CD4-positive, CD25-positive, alpha-beta regulatory T cell (primary cell): ENCODE data around the gene C1orf159. TPM values are rescaled to one million over a fixed set of nuclear protein-coding genes. Genes with fewer than 3 reads are reported as not detected.
A peak's percentile ranks its signal among the peaks of the same experiment; 100 is the strongest.

Experiments used
- ATAC-seq, 2 donors: fragments of 150-1000 bp; cut with Tn5 transposase; one replicate each; pipeline ENCODE4 v1.10.0; 2021; ENCODE audit warnings: low read depth in 2 of 2, moderate number of reproducible peaks in 2 of 2, moderate library complexity in 1 of 2
- DNase-seq, 3 donors: peaks; one replicate each; pipeline versions ENCODE4 v3.0.0 to v3.0.0-alpha.2; 2012 to 2022; ENCODE audit warnings: mixed read lengths in 1 of 3
- H3K27ac ChIP-seq: one replicate; pipeline ENCODE4 v1.7.0; 2013; ENCODE audit warnings: mild to moderate bottlenecking, low read length; ENCODE audit not compliant: insufficient read depth, poor library complexity, severe bottlenecking
- H3K27me3 ChIP-seq: one replicate; pipeline ENCODE4 v1.7.0; 2013; ENCODE audit warnings: low read length; ENCODE audit not compliant: control insufficient read depth, insufficient read depth
- H3K36me3 ChIP-seq: one replicate; pipeline ENCODE4 v1.7.0; 2013; ENCODE audit warnings: mild to moderate bottlenecking, low read length, moderate library complexity; ENCODE audit not compliant: control insufficient read depth, insufficient read depth
- H3K4me1 ChIP-seq: 2 replicates; pipeline ENCODE4 v1.7.0; 2013; ENCODE audit warnings: mild to moderate bottlenecking, low read length; ENCODE audit not compliant: insufficient read depth, control insufficient read depth, poor library complexity, severe bottlenecking
- H3K4me3 ChIP-seq: one replicate; pipeline ENCODE4 v1.7.0; 2013; ENCODE audit warnings: low read depth, mild to moderate bottlenecking, low read length, moderate library complexity
- H3K9me3 ChIP-seq, 2 experiments: 1 replicate in 1 of 2; 2 replicates in 1 of 2; pipeline ENCODE4 v1.7.0; 2013; ENCODE audit warnings: low read length in 2 of 2, mild to moderate bottlenecking in 1 of 2, moderate library complexity in 1 of 2; ENCODE audit not compliant: control insufficient read depth in 2 of 2
- H3K27ac Mint-ChIP-seq, 3 donors: one replicate each; pipeline ENCODE4 v1.8.0; 2020 to 2022; ENCODE audit warnings: mild to moderate bottlenecking in 3 of 3, mixed read lengths in 3 of 3, moderate library complexity in 2 of 3
- H3K27me3 Mint-ChIP-seq: one replicate; pipeline ENCODE4 v1.8.0; 2022; ENCODE audit warnings: mild to moderate bottlenecking, mixed read lengths
- H3K36me3 Mint-ChIP-seq: one replicate; pipeline ENCODE4 v1.8.0; 2020; ENCODE audit warnings: mixed read lengths
- H3K4me1 Mint-ChIP-seq, 4 donors: one replicate each; pipeline ENCODE4 v1.8.0; 2020 to 2022; ENCODE audit warnings: mixed read lengths in 4 of 4, mild to moderate bottlenecking in 1 of 4
- H3K4me3 Mint-ChIP-seq, 4 donors: one replicate each; pipeline ENCODE4 v1.8.0; 2020 to 2022; ENCODE audit warnings: mild to moderate bottlenecking in 4 of 4, mixed read lengths in 4 of 4, moderate library complexity in 3 of 4
- H3K9me3 Mint-ChIP-seq, 7 donors: one replicate each; pipeline ENCODE4 v1.8.0; 2020 to 2022; ENCODE audit warnings: mixed read lengths in 7 of 7, mild to moderate bottlenecking in 3 of 7, moderate library complexity in 2 of 7
- polyA plus RNA-seq, 4 donors: library from polyadenylated mRNA; unstranded; fragments of 300-500 nt; fragmentation: Illumina TruSeq; gene quantifications; one replicate each; pipeline ENCODE4 v1.2.3, GENCODE V29; 2021
- total RNA-seq: library from RNA; stranded (reverse); gene quantifications from one replicate; pipeline ENCODE4 v1.2.3, GENCODE V29; 2022

C1orf159 gene
- total and polyA plus RNA-seq, 5 donors from 2014 or later: 3.0 to 20.0 (median 4.9) TPM

- Mint-ChIP-seq H3K36me3 (peaks cover 9% of the 10 kb centered on the region), H3K4me3 (peak overlapping the region in 3 of 4 donors; percentile 64 to 70 (median 68)), H3K4me1 (peaks cover 0 to 23% (median 11%) of the 10 kb centered on the region in 4 donors), H3K27ac (no peak overlapping the region), H3K9me3 (peaks cover 0 to 5% (median 0%) of the 10 kb centered on the region in 7 donors), H3K27me3 (peaks cover 4% of the 10 kb centered on the region)
- Histone ChIP-seq H3K36me3 (no peaks in the 10 kb centered on the region), H3K4me3 (no peak overlapping the region), H3K9me3 (peaks cover 2 to 6% of the 10 kb centered on the region in 2 experiments), H3K4me1 (peaks cover 24% of the 10 kb centered on the region), H3K27ac (no peak overlapping the region), H3K27me3 (no peaks in the 10 kb centered on the region)
- ATAC-seq (no peak), DNase-seq (no peak)
Observed at GRCh38 chr1:1117469-1117831, 1.6 kb upstream of the C1orf159 start.

- H3K9me3 Mint-ChIP-seq: peaks cover 0 to 5% (median 1%) of the 10 kb centered on the region in 7 donors
- peak overlapping the region in 1 of 3 donors; percentile 14 for H3K27ac Mint-ChIP-seq
- H3K36me3 Mint-ChIP-seq: peaks cover 12% of the 10 kb centered on the region
- ATAC-seq (no peak), DNase-seq (peak; percentile 35 to 39 (median 35))
- H3K27me3 ChIP-seq: no peaks in the 10 kb centered on the region
- H3K4me3 ChIP-seq: no peak overlapping the region
- H3K4me3 Mint-ChIP-seq: peak overlapping the region; percentile 56 to 70 (median 64)
- peaks cover 18% of the 10 kb centered on the region for H3K4me1 ChIP-seq
- peaks cover 2 to 6% of the 10 kb centered on the region in 2 experiments for H3K9me3 ChIP-seq
- no peaks in the 10 kb centered on the region for H3K36me3 ChIP-seq
- H3K27ac ChIP-seq: peak overlapping the region; percentile 33
- H3K4me1 Mint-ChIP-seq: peaks cover 0 to 27% (median 11%) of the 10 kb centered on the region in 4 donors
- H3K27me3 Mint-ChIP-seq: peaks cover 4% of the 10 kb centered on the region
Observed at GRCh38 chr1:1116701-1117468, 996 bp upstream of the C1orf159 start.

GRCh38 chr1:1115136-1115785 is 628 bp downstream of the C1orf159 start:
- peaks cover 0 to 27% (median 11%) of the 10 kb centered on the region in 4 donors for H3K4me1 Mint-ChIP-seq
- no peaks in the 10 kb centered on the region for H3K36me3 ChIP-seq
- ATAC-seq: no peak
- H3K4me1 ChIP-seq: peaks cover 16% of the 10 kb centered on the region
- H3K27me3 ChIP-seq: no peaks in the 10 kb centered on the region
- peaks cover 0 to 5% (median 1%) of the 10 kb centered on the region in 7 donors for H3K9me3 Mint-ChIP-seq
- peak overlapping the region in 2 of 3 donors; percentile 20 to 86 for H3K27ac Mint-ChIP-seq
- peak overlapping the region; percentile 83 to 90 (median 88) for H3K4me3 Mint-ChIP-seq
- H3K4me3 ChIP-seq: no peak overlapping the region
- H3K9me3 ChIP-seq: peaks cover 2 to 6% of the 10 kb centered on the region in 2 experiments
- H3K27me3 Mint-ChIP-seq: no peaks in the 10 kb centered on the region
- peak overlapping the region; percentile 70 for H3K27ac ChIP-seq
- peaks cover 12% of the 10 kb centered on the region for H3K36me3 Mint-ChIP-seq
- DNase-seq: no peak

DNA sequence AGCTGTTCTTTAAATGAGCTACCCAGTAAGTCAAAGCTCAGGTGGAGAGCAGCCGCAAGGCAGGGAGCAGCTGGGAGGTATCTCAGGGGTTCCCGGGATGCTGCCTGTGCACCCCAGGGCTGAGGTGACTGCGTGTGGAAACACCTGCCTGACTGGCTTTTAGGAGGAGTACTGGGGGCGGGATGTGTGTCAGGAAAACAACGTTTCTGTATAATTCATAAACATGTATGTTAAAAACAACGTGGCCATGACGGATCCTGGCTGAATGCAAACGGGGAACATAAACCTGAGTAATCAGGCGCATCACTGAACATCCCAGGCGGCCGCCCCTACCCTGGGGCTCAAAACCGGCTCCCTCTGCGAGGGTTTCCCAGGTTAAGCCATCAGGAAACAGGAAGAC is 1.5 kb downstream of the C1orf159 start:
- H3K4me3 ChIP-seq: no peak overlapping the region
- H3K4me1 ChIP-seq: peaks cover 16% of the 10 kb centered on the region
- peak overlapping the region; percentile 83 to 90 (median 88) for H3K4me3 Mint-ChIP-seq
- peaks cover 0 to 29% (median 11%) of the 10 kb centered on the region in 4 donors for H3K4me1 Mint-ChIP-seq
- peaks cover 2 to 6% of the 10 kb centered on the region in 2 experiments for H3K9me3 ChIP-seq
- no peak for ATAC-seq
- no peaks in the 10 kb centered on the region for H3K27me3 Mint-ChIP-seq
- peaks cover 12% of the 10 kb centered on the region for H3K36me3 Mint-ChIP-seq
- DNase-seq: no peak
- peaks cover 0 to 5% (median 1%) of the 10 kb centered on the region in 7 donors for H3K9me3 Mint-ChIP-seq
- H3K36me3 ChIP-seq: no peaks in the 10 kb centered on the region
- no peak overlapping the region for H3K27ac ChIP-seq
- no peak overlapping the region for H3K27ac Mint-ChIP-seq
- H3K27me3 ChIP-seq: no peaks in the 10 kb centered on the region

GRCh38 chr1:1112237-1112985 is 3.5 kb downstream of the C1orf159 start:
- H3K27ac Mint-ChIP-seq: peak overlapping the region in 1 of 3 donors; percentile 95
- H3K9me3 ChIP-seq: peaks cover 2 to 6% of the 10 kb centered on the region in 2 experiments
- DNase-seq: no peak
- no peaks in the 10 kb centered on the region for H3K36me3 ChIP-seq
- no peaks in the 10 kb centered on the region for H3K27me3 ChIP-seq
- no peak overlapping the region for H3K4me3 ChIP-seq
- H3K36me3 Mint-ChIP-seq: peaks cover 12% of the 10 kb centered on the region
- H3K27ac ChIP-seq: no peak overlapping the region
- H3K4me3 Mint-ChIP-seq: peak overlapping the region in 2 of 4 donors; percentile 38 to 47
- H3K27me3 Mint-ChIP-seq: no peaks in the 10 kb centered on the region
- no peak for ATAC-seq
- peaks cover 0 to 33% (median 13%) of the 10 kb centered on the region in 4 donors for H3K4me1 Mint-ChIP-seq
- H3K9me3 Mint-ChIP-seq: peaks cover 0 to 5% (median 1%) of the 10 kb centered on the region in 7 donors
- peaks cover 16% of the 10 kb centered on the region for H3K4me1 ChIP-seq

GRCh38 chr1:1111516-1112236 is 4.2 kb downstream of the C1orf159 start:
- Histone ChIP-seq H3K4me1 (peaks cover 14% of the 10 kb centered on the region), H3K36me3 (no peaks in the 10 kb centered on the region), H3K27ac (no peak overlapping the region), H3K4me3 (no peak overlapping the region), H3K27me3 (no peaks in the 10 kb centered on the region), H3K9me3 (peaks cover 2 to 6% of the 10 kb centered on the region in 2 experiments)
- H3K36me3 Mint-ChIP-seq: peaks cover 12% of the 10 kb centered on the region
- DNase-seq: no peak
- ATAC-seq: no peak
- peaks cover 0 to 5% (median 1%) of the 10 kb centered on the region in 7 donors for H3K9me3 Mint-ChIP-seq
- peaks cover 0 to 31% (median 14%) of the 10 kb centered on the region in 4 donors for H3K4me1 Mint-ChIP-seq
- H3K4me3 Mint-ChIP-seq: peak overlapping the region in 1 of 4 donors; percentile 47
- H3K27me3 Mint-ChIP-seq: no peaks in the 10 kb centered on the region
- no peak overlapping the region for H3K27ac Mint-ChIP-seq

GRCh38 chr1:1110561-1110971 is 5.3 kb downstream of the C1orf159 start:
- Histone ChIP-seq H3K36me3 (no peaks in the 10 kb centered on the region), H3K9me3 (peaks cover 2 to 6% of the 10 kb centered on the region in 2 experiments), H3K4me1 (peaks cover 9% of the 10 kb centered on the region), H3K4me3 (no peak overlapping the region), H3K27ac (no peak overlapping the region), H3K27me3 (no peaks in the 10 kb centered on the region)
- H3K9me3 Mint-ChIP-seq: peaks cover 0 to 5% (median 1%) of the 10 kb centered on the region in 7 donors
- DNase-seq: no peak
- H3K36me3 Mint-ChIP-seq: peaks cover 12% of the 10 kb centered on the region
- no peak overlapping the region for H3K4me3 Mint-ChIP-seq
- ATAC-seq: no peak
- H3K4me1 Mint-ChIP-seq: peaks cover 0 to 30% (median 13%) of the 10 kb centered on the region in 4 donors
- no peaks in the 10 kb centered on the region for H3K27me3 Mint-ChIP-seq
- no peak overlapping the region for H3K27ac Mint-ChIP-seq
